Activated CD4-positive, alpha-beta T cell treated with anti-CD3 and anti-CD28 coated beads, Interleukin-2, amount 10 ng/mL, durations not matched to agents 24 days and 14 days (primary cell): Measurements from ENCODE around the gene AAK1. TPM values are rescaled to one million over a fixed set of nuclear protein-coding genes. Genes with fewer than 3 reads are reported as not detected.
"Not testable (repeated sequence)": the region's sequence is repeated elsewhere in the genome, so short reads cannot be mapped to it uniquely, and the experiment has no call there.

ENCODE experiments used
- DNase-seq: peaks from one replicate; pipeline ENCODE4 v3.0.0; 2022
- H3K27ac Mint-ChIP-seq: one replicate; pipeline ENCODE4 v1.8.0; 2022; ENCODE audit warnings: mild to moderate bottlenecking, mixed read lengths
- H3K27me3 Mint-ChIP-seq: one replicate; pipeline ENCODE4 v1.8.0; 2022; ENCODE audit warnings: mixed read lengths
- H3K36me3 Mint-ChIP-seq: one replicate; pipeline ENCODE4 v1.8.0; 2022; ENCODE audit warnings: low read depth, mild to moderate bottlenecking, mixed read lengths
- H3K4me1 Mint-ChIP-seq: one replicate; pipeline ENCODE4 v1.8.0; 2021; ENCODE audit warnings: mixed read lengths
- H3K4me3 Mint-ChIP-seq: one replicate; pipeline ENCODE4 v1.8.0; 2022; ENCODE audit warnings: mild to moderate bottlenecking, moderate library complexity, mixed read lengths
- H3K9me3 Mint-ChIP-seq: one replicate; pipeline ENCODE4 v1.8.0; 2021; ENCODE audit warnings: mixed read lengths
- intact Hi-C: fragments of 100-400 bp; cut with micrococcal nuclease; formaldehyde crosslinking; loops from one replicate; pipeline ENCODE4 v1.15.1; 2023
- total RNA-seq: library from RNA; stranded (reverse); gene quantifications from 2 replicates; pipeline ENCODE4 v1.2.3, GENCODE V29; 2022

AAK1 gene
- total RNA-seq, 1 donor from 2014 or later: 86.0 TPM

DNA sequence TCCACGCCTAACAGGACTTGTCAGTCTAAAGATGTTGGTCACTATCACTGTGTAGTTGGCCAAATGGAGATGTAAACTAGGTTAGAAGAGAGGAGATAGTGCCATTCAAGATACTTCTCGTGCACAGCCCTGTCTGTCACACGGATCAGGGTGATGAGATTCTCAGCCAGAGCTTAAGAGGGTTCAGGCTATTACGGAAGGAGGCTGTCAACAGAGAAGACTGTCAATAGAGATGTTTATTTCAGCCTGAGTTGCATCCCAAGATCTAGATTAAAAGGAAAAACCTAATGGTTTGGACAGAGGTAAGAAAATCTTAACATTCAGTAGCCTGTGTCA lies 83.4 kb downstream of the AAK1 start:
- Mint-ChIP-seq H3K9me3 (no peaks in the 10 kb centered on the region), H3K36me3 (peaks cover 10% of the 10 kb centered on the region), H3K27me3 (no peaks in the 10 kb centered on the region), H3K4me3 (no peak overlapping the region), H3K4me1 (peaks cover 51% of the 10 kb centered on the region), H3K27ac (peak overlapping the region; percentile 30)
- intact Hi-C loops: no loop called here
- DNase-seq: no peak

GRCh38 chr2:69559442-69560146 lies 83.9 kb downstream of the AAK1 start:
- Mint-ChIP-seq H3K9me3 (no peaks in the 10 kb centered on the region), H3K36me3 (peaks cover 14% of the 10 kb centered on the region), H3K4me3 (no peak overlapping the region), H3K4me1 (peaks cover 51% of the 10 kb centered on the region), H3K27me3 (no peaks in the 10 kb centered on the region), H3K27ac (peak overlapping the region; percentile 30)
- peak; percentile 68 for DNase-seq
- intact Hi-C loops: loop anchor here (1.0 kb wide), 3 partner anchors 89 to 258 kb away; no protein-coding TSS in a partner anchor

GRCh38 chr2:69556008-69556407 lies 87.5 kb downstream of the AAK1 start:
- H3K4me1 Mint-ChIP-seq: peaks cover 34% of the 10 kb centered on the region
- H3K9me3 Mint-ChIP-seq: no peaks in the 10 kb centered on the region
- no peak for DNase-seq
- H3K27ac Mint-ChIP-seq: no peak overlapping the region
- no peaks in the 10 kb centered on the region for H3K27me3 Mint-ChIP-seq
- intact Hi-C loops: no loop called here
- no peak overlapping the region for H3K4me3 Mint-ChIP-seq
- H3K36me3 Mint-ChIP-seq: peaks cover 29% of the 10 kb centered on the region

GRCh38 chr2:69554981-69555380 lies 88.6 kb downstream of the AAK1 start:
- H3K27me3 Mint-ChIP-seq: no peaks in the 10 kb centered on the region
- H3K4me3 Mint-ChIP-seq: no peak overlapping the region
- H3K36me3 Mint-ChIP-seq: peaks cover 31% of the 10 kb centered on the region
- intact Hi-C loops: no loop called here
- no peaks in the 10 kb centered on the region for H3K9me3 Mint-ChIP-seq
- peaks cover 28% of the 10 kb centered on the region for H3K4me1 Mint-ChIP-seq
- peak overlapping the region; percentile 30 for H3K27ac Mint-ChIP-seq
- no peak for DNase-seq

GRCh38 chr2:69554568-69554967 lies 89.0 kb downstream of the AAK1 start:
- Mint-ChIP-seq H3K27ac (peak overlapping the region; percentile 30), H3K4me1 (peaks cover 24% of the 10 kb centered on the region), H3K9me3 (no peaks in the 10 kb centered on the region), H3K27me3 (no peaks in the 10 kb centered on the region), H3K36me3 (peaks cover 33% of the 10 kb centered on the region), H3K4me3 (no peak overlapping the region)
- intact Hi-C loops: no loop called here
- DNase-seq: no peak

DNA sequence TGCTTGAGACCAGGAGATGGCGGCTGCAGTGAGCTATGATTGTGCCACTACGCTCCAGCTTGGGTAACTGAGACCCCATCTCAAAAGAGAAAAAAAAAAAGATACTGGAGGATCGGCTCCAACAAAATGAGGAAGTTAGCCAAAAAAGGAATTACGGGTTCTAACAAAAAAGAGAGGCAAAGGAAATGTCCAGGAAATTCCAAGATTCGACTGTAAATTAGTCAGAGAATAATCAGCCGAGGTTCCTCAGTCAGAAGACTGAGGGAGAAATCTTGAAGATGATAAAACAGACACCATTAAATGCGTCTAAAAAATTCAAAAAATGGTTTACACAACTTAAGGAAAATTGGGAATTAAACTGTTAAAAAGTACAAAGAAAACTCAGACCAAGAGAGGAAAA lies 89.5 kb downstream of the AAK1 start:
- intact Hi-C loops: no loop called here
- H3K4me1 Mint-ChIP-seq: peaks cover 19% of the 10 kb centered on the region
- H3K9me3 Mint-ChIP-seq: no peaks in the 10 kb centered on the region
- peak overlapping the region; percentile 44 for H3K27ac Mint-ChIP-seq
- no peaks in the 10 kb centered on the region for H3K27me3 Mint-ChIP-seq
- H3K4me3 Mint-ChIP-seq: no peak overlapping the region
- no peak for DNase-seq
- H3K36me3 Mint-ChIP-seq: peaks cover 37% of the 10 kb centered on the region

- H3K4me3 Mint-ChIP-seq, H3K27me3 Mint-ChIP-seq, H3K9me3 Mint-ChIP-seq, intact Hi-C loops, H3K27ac Mint-ChIP-seq, DNase-seq: not testable (repeated sequence)
- H3K4me1 Mint-ChIP-seq: peaks cover 14% of the 10 kb centered on the region
- peaks cover 52% of the 10 kb centered on the region for H3K36me3 Mint-ChIP-seq
Observed at GRCh38 chr2:69550511-69550910, 93.0 kb downstream of the AAK1 start.

- H3K4me3 Mint-ChIP-seq: no peak overlapping the region
- peaks cover 52% of the 10 kb centered on the region for H3K36me3 Mint-ChIP-seq
- DNase-seq: no peak
- intact Hi-C loops: no loop called here
- H3K27ac Mint-ChIP-seq: no peak overlapping the region
- H3K4me1 Mint-ChIP-seq: peaks cover 7% of the 10 kb centered on the region
- no peaks in the 10 kb centered on the region for H3K27me3 Mint-ChIP-seq
- peaks cover 4% of the 10 kb centered on the region for H3K9me3 Mint-ChIP-seq
Observed at GRCh38 chr2:69549421-69549820, 94.1 kb downstream of the AAK1 start.

GRCh38 chr2:69547984-69548715 lies 95.4 kb downstream of the AAK1 start:
- Mint-ChIP-seq H3K27me3 (no peaks in the 10 kb centered on the region), H3K4me1 (peaks cover 7% of the 10 kb centered on the region), H3K9me3 (peaks cover 4% of the 10 kb centered on the region), H3K4me3 (no peak overlapping the region), H3K27ac (no peak overlapping the region), H3K36me3 (peaks cover 55% of the 10 kb centered on the region)
- intact Hi-C loops: no loop called here
- DNase-seq: no peak

GRCh38 chr2:69546646-69547045 lies 96.9 kb downstream of the AAK1 start:
- intact Hi-C loops: no loop called here
- DNase-seq: no peak
- Mint-ChIP-seq H3K4me1 (peaks cover 7% of the 10 kb centered on the region), H3K27ac (no peak overlapping the region), H3K36me3 (peaks cover 59% of the 10 kb centered on the region), H3K4me3 (no peak overlapping the region), H3K27me3 (no peaks in the 10 kb centered on the region), H3K9me3 (peaks cover 4% of the 10 kb centered on the region)

GRCh38 chr2:69545477-69545932 lies 98.0 kb downstream of the AAK1 start:
- Mint-ChIP-seq H3K9me3 (peaks cover 4% of the 10 kb centered on the region), H3K4me3 (no peak overlapping the region), H3K4me1 (peaks cover 7% of the 10 kb centered on the region), H3K27ac (no peak overlapping the region), H3K36me3 (peaks cover 57% of the 10 kb centered on the region), H3K27me3 (no peaks in the 10 kb centered on the region)
- DNase-seq: no peak
- intact Hi-C loops: no loop called here

DNA sequence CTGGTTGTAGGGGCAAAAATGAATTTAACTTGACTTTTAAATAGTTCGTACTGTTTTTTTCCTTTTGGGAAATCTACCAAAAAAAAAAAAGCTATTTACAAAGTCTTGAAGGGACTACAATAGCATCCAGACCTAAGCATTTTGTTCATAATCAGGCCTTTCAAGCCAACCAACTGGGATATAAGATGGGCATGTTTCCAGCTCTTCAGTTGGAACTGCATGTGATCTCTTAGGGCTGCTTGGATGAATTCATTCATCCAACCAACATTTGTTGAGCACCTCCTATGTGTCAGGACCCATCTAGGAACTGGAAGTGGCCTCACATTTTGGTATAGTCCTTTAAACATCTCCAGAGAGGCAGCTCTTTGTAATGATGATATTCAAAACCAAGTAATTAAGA lies 98.6 kb downstream of the AAK1 start:
- Mint-ChIP-seq H3K9me3 (peaks cover 4% of the 10 kb centered on the region), H3K4me1 (peaks cover 7% of the 10 kb centered on the region), H3K27ac (no peak overlapping the region), H3K27me3 (no peaks in the 10 kb centered on the region), H3K36me3 (peaks cover 57% of the 10 kb centered on the region), H3K4me3 (no peak overlapping the region)
- intact Hi-C loops: no loop called here
- no peak for DNase-seq

GRCh38 chr2:69539549-69539908 lies 104.0 kb downstream of the AAK1 start:
- peaks cover 12% of the 10 kb centered on the region for H3K4me1 Mint-ChIP-seq
- peak overlapping the region; percentile 39 for H3K27ac Mint-ChIP-seq
- no peaks in the 10 kb centered on the region for H3K27me3 Mint-ChIP-seq
- H3K9me3 Mint-ChIP-seq: no peaks in the 10 kb centered on the region
- intact Hi-C loops: no loop called here
- peaks cover 66% of the 10 kb centered on the region for H3K36me3 Mint-ChIP-seq
- H3K4me3 Mint-ChIP-seq: no peak overlapping the region
- DNase-seq: no peak

- H3K9me3 Mint-ChIP-seq: no peaks in the 10 kb centered on the region
- peaks cover 12% of the 10 kb centered on the region for H3K4me1 Mint-ChIP-seq
- H3K27ac Mint-ChIP-seq: no peak overlapping the region
- H3K4me3 Mint-ChIP-seq: no peak overlapping the region
- H3K36me3 Mint-ChIP-seq: peaks cover 67% of the 10 kb centered on the region
- H3K27me3 Mint-ChIP-seq: no peaks in the 10 kb centered on the region
- no peak for DNase-seq
- intact Hi-C loops: no loop called here
Observed at GRCh38 chr2:69538872-69539548, 104.5 kb downstream of the AAK1 start.
